GM12878 (cell line): ENCODE results near the gene CIDEC. TPM values are rescaled to one million over a fixed set of nuclear protein-coding genes. Genes with fewer than 3 reads are reported as not detected.

ENCODE experiments used
- ASH2L ChIP-seq: fragments of 300-600, 200-600 bp; sonication (generic); IDR thresholded peaks from 2 replicates; pipeline ENCODE4 v1.6.1; 2017; ENCODE audit warnings: low read depth, mild to moderate bottlenecking, borderline replicate concordance
- CHD2 ChIP-seq: IDR thresholded peaks from 2 replicates; pipeline ENCODE4 v1.6.1; 2011; ENCODE audit warnings: low read depth, low read length, improper control_type of control experiment, borderline replicate concordance
- GABPA ChIP-seq: IDR thresholded peaks from 2 replicates; pipeline ENCODE4 v1.6.1; 2014; ENCODE audit warnings: antibody characterized with exemption, low read depth, mild to moderate bottlenecking, inconsistent platforms
- KAT2A ChIP-seq: conservative IDR thresholded peaks from 2 replicates; pipeline ENCODE4 v1.6.1; 2011; ENCODE audit warnings: low read depth, low read length; ENCODE audit not compliant: control insufficient read depth
- MTA2 ChIP-seq: fragments of 450-650 bp; IDR thresholded peaks from 2 replicates; pipeline ENCODE4 v1.6.1; 2016; ENCODE audit warnings: low read depth, mild to moderate bottlenecking, moderate library complexity
- MTA3 ChIP-seq: IDR thresholded peaks from 2 replicates; pipeline ENCODE4 v1.6.1; 2012; ENCODE audit warnings: low read length, inconsistent platforms, borderline replicate concordance
- NBN ChIP-seq: fragments of 450-650 bp; IDR thresholded peaks from 2 replicates; pipeline ENCODE4 v1.6.1; 2016
- NR2C2 ChIP-seq: IDR thresholded peaks from 2 replicates; pipeline ENCODE4 v1.6.1; 2011; ENCODE audit warnings: borderline replicate concordance, low read depth; ENCODE audit not compliant: control insufficient read depth, insufficient read length
- RCOR1 ChIP-seq: conservative IDR thresholded peaks from 2 replicates; pipeline ENCODE4 v1.6.1; 2012; ENCODE audit warnings: low read depth, low read length, improper control_type of control experiment
- SIN3A ChIP-seq: IDR thresholded peaks from 2 replicates; pipeline ENCODE4 v1.6.1; 2012; ENCODE audit warnings: low read depth, low read length, improper control_type of control experiment
- SP1 ChIP-seq: IDR thresholded peaks from one replicate; pipeline ENCODE4 v1.6.1; 2011; ENCODE audit warnings: low read depth, low read length
- SPI1 ChIP-seq: IDR thresholded peaks from 2 replicates; pipeline ENCODE4 v1.6.1; 2011; ENCODE audit warnings: low read depth, mild to moderate bottlenecking, low read length, moderate library complexity, borderline replicate concordance; ENCODE audit not compliant: insufficient read depth
- STAT3 ChIP-seq: IDR thresholded peaks from 2 replicates; pipeline ENCODE4 v1.6.1; 2011; ENCODE audit warnings: low read depth, low read length, improper control_type of control experiment
- WRNIP1 ChIP-seq: IDR thresholded peaks from 2 replicates; pipeline ENCODE4 v1.6.1; 2011; ENCODE audit warnings: low read depth, low read length, improper control_type of control experiment, borderline replicate concordance
- polyA plus RNA-seq, 11 experiments: library from polyadenylated mRNA; depleted of rRNA in 4 of 11; unstranded in 6 of 11; stranded (reverse) in 5 of 11; fragments of >200 nt; fragmentation: Nextera tagmentation in 4 of 11; fragmentation: Illumina TruSeq in 1 of 11; extraction: Ambion mirVana in 4 of 11; extraction: Trizol in 1 of 11; gene quantifications; 1 replicate in 1 of 11; 2 replicates in 10 of 11; pipeline versions ENCODE4 v1.2.1 to v1.2.3, GENCODE V29; 2011 to 2016; ENCODE audit warnings: inconsistent platforms in 2 of 11, missing spikeins in 2 of 11, low read depth in 1 of 11
- total RNA-seq, 4 experiments: library from RNA; depleted of rRNA in 3 of 4; stranded (reverse); fragments of >200 nt in 3 of 4; fragmentation: Illumina TruSeq in 1 of 4; extraction: Trizol in 1 of 4; gene quantifications; 2 replicates each; pipeline versions ENCODE4 v1.2.1 to v1.2.3, GENCODE V29; 2013 to 2021
- TF ChIP-seq, protein P1 (sequence below): fragments of 450-650 bp; formaldehyde crosslinking; IDR thresholded peaks from 2 replicates; pipeline ENCODE4 v1.4.0; 2020; ENCODE audit warnings: mild to moderate bottlenecking, moderate library complexity
- TF ChIP-seq, protein P2 (sequence below): IDR thresholded peaks from 2 replicates; pipeline ENCODE4 v1.6.1; 2012; ENCODE audit warnings: improper control_type of control experiment, low read depth, low read length; ENCODE audit not compliant: insufficient replicate concordance
- TF ChIP-seq, protein P3 (sequence below): IDR thresholded peaks from 2 replicates; pipeline ENCODE4 v1.6.1; 2012; ENCODE audit warnings: low read depth, low read length, improper control_type of control experiment
- TF ChIP-seq, protein P4 (sequence below): IDR thresholded peaks from 2 replicates; pipeline ENCODE4 v1.6.1; 2012; ENCODE audit warnings: low read depth, low read length, improper control_type of control experiment

CIDEC gene
- total and polyA plus RNA-seq, 10 of the 15 experiments (the other 5 are each of a cell fraction or from before 2014, with no cell fraction given) = 0.10 to 0.49 TPM; not detected in 8

DNA sequence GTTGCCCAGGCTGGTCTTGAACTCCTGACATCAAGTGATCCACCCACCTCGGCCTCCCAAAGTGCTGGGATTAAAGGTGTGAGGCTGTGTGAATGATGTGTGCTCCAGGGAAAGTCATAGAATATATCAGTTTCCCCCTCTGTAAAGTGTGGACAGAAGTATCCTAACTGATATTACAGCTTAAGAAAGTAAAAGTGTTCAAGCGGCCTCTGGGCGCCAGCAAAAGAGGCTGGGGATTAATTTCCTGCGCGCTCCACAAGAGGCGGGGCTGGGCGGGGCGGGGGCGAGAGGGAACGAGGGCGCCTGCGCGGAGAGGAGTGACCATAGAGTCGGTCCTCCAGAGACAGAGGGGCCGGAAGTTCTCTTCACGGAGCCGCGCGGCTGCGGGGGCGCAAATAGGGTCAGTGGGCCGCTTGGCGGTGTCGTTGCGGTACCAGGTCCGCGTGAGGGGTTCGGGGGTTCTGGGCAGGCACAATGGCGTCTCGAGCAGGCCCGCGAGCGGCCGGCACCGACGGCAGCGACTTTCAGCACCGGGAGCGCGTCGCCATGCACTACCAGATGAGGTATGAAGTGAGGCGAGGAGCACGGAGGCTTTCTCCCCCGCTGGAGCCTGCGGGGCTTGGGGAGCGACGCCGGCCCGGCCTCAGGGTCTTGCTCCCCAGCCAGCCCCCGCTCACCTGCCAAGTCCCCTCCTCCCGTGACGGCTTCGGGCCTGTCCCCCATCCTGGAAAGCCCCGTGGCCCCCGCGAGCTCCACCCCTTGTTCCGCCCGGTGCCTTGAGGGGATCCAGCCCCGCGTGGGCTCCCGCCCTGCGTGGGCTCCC is 10.4 kb upstream of the CIDEC start, which contains the start of gene JAGN1 (continued):
- TF ChIP-seq, protein P1, sequence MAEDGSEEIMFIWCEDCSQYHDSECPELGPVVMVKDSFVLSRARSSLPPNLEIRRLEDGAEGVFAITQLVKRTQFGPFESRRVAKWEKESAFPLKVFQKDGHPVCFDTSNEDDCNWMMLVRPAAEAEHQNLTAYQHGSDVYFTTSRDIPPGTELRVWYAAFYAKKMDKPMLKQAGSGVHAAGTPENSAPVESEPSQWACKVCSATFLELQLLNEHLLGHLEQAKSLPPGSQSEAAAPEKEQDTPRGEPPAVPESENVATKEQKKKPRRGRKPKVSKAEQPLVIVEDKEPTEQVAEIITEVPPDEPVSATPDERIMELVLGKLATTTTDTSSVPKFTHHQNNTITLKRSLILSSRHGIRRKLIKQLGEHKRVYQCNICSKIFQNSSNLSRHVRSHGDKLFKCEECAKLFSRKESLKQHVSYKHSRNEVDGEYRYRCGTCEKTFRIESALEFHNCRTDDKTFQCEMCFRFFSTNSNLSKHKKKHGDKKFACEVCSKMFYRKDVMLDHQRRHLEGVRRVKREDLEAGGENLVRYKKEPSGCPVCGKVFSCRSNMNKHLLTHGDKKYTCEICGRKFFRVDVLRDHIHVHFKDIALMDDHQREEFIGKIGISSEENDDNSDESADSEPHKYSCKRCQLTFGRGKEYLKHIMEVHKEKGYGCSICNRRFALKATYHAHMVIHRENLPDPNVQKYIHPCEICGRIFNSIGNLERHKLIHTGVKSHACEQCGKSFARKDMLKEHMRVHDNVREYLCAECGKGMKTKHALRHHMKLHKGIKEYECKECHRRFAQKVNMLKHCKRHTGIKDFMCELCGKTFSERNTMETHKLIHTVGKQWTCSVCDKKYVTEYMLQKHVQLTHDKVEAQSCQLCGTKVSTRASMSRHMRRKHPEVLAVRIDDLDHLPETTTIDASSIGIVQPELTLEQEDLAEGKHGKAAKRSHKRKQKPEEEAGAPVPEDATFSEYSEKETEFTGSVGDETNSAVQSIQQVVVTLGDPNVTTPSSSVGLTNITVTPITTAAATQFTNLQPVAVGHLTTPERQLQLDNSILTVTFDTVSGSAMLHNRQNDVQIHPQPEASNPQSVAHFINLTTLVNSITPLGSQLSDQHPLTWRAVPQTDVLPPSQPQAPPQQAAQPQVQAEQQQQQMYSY = no peak
- TF ChIP-seq, protein P2, sequence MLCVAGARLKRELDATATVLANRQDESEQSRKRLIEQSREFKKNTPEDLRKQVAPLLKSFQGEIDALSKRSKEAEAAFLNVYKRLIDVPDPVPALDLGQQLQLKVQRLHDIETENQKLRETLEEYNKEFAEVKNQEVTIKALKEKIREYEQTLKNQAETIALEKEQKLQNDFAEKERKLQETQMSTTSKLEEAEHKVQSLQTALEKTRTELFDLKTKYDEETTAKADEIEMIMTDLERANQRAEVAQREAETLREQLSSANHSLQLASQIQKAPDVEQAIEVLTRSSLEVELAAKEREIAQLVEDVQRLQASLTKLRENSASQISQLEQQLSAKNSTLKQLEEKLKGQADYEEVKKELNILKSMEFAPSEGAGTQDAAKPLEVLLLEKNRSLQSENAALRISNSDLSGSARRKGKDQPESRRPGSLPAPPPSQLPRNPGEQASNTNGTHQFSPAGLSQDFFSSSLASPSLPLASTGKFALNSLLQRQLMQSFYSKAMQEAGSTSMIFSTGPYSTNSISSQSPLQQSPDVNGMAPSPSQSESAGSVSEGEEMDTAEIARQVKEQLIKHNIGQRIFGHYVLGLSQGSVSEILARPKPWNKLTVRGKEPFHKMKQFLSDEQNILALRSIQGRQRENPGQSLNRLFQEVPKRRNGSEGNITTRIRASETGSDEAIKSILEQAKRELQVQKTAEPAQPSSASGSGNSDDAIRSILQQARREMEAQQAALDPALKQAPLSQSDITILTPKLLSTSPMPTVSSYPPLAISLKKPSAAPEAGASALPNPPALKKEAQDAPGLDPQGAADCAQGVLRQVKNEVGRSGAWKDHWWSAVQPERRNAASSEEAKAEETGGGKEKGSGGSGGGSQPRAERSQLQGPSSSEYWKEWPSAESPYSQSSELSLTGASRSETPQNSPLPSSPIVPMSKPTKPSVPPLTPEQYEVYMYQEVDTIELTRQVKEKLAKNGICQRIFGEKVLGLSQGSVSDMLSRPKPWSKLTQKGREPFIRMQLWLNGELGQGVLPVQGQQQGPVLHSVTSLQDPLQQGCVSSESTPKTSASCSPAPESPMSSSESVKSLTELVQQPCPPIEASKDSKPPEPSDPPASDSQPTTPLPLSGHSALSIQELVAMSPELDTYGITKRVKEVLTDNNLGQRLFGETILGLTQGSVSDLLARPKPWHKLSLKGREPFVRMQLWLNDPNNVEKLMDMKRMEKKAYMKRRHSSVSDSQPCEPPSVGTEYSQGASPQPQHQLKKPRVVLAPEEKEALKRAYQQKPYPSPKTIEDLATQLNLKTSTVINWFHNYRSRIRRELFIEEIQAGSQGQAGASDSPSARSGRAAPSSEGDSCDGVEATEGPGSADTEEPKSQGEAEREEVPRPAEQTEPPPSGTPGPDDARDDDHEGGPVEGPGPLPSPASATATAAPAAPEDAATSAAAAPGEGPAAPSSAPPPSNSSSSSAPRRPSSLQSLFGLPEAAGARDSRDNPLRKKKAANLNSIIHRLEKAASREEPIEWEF = no peak
- no peak for TF ChIP-seq KAT2A
- TF ChIP-seq STAT3 = no peak
- no peak for TF ChIP-seq NR2C2
- TF ChIP-seq GABPA = peak; percentile 84
- peak; percentile 92 for TF ChIP-seq NBN
- no peak for TF ChIP-seq ASH2L
- peak; percentile 34; the same call in 1 of the 2 replicates for TF ChIP-seq CHD2
- TF ChIP-seq, protein P3, sequence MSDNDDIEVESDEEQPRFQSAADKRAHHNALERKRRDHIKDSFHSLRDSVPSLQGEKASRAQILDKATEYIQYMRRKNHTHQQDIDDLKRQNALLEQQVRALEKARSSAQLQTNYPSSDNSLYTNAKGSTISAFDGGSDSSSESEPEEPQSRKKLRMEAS = no peak
- peak; percentile 27 for TF ChIP-seq SP1
- TF ChIP-seq, protein P4, sequence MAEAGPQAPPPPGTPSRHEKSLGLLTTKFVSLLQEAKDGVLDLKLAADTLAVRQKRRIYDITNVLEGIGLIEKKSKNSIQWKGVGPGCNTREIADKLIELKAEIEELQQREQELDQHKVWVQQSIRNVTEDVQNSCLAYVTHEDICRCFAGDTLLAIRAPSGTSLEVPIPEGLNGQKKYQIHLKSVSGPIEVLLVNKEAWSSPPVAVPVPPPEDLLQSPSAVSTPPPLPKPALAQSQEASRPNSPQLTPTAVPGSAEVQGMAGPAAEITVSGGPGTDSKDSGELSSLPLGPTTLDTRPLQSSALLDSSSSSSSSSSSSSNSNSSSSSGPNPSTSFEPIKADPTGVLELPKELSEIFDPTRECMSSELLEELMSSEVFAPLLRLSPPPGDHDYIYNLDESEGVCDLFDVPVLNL = no peak
- TF ChIP-seq MTA2 = peak; percentile 77; the same call in 1 of the 2 replicates
- TF ChIP-seq MTA3 = no peak
- TF ChIP-seq SPI1 = no peak
- TF ChIP-seq RCOR1 = no peak
- TF ChIP-seq SIN3A = peak; percentile 58; the same call in 1 of the 2 replicates
- no peak for TF ChIP-seq WRNIP1
